HS-27A (cell line): ENCODE data around the gene CDH8.

Experiments used
- DNase-seq: peaks from one replicate; pipeline ENCODE4 v3.0.0-alpha.2; 2012; ENCODE audit warnings: low read depth, missing footprints

The CDH8 gene

GRCh38 chr16:62033065-62033464 is 3.2 kb downstream of the CDH8 start:
- no peak for DNase-seq

- no peak for DNase-seq
These were observed 6.3 kb downstream of the CDH8 start for GRCh38 chr16:62029947-62030346.

- DNase-seq = no peak
These were observed 13.6 kb downstream of the CDH8 start for GRCh38 chr16:62022688-62023087.

DNA sequence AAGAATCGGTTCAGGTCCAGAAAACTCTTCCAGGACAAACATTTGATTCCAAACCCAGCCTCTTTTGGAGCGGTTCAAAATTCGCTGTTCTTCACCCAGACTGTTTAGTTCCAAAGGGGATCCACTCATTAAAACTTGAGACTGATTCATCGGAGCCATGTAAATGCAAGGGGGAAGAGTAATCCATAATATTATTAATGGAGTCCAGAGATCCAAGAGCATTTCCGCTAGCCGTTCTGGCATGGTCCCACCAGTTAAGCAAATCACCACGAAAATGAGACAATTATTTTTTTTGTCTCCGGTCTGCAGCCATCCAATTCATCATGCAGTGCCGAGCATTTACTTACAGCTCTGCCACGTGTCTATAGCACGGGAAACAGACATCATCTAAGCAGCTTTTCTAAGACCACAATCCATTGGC is 15.1 kb downstream of the CDH8 start:
- no peak for DNase-seq

- no peak for DNase-seq
These were observed 15.6 kb downstream of the CDH8 start for GRCh38 chr16:62020681-62021080.

GRCh38 chr16:62019851-62020250 is 16.4 kb downstream of the CDH8 start:
- no peak for DNase-seq

- no peak for DNase-seq
These were observed 17.8 kb downstream of the CDH8 start for GRCh38 chr16:62018301-62019060.

- no peak for DNase-seq
These were observed 21.8 kb downstream of the CDH8 start for GRCh38 chr16:62014319-62014923.

- DNase-seq = no peak
These were observed 26.1 kb downstream of the CDH8 start for GRCh38 chr16:62010186-62010585.

- DNase-seq = no peak
These were observed 37.8 kb downstream of the CDH8 start for GRCh38 chr16:61998460-61998859.

DNA sequence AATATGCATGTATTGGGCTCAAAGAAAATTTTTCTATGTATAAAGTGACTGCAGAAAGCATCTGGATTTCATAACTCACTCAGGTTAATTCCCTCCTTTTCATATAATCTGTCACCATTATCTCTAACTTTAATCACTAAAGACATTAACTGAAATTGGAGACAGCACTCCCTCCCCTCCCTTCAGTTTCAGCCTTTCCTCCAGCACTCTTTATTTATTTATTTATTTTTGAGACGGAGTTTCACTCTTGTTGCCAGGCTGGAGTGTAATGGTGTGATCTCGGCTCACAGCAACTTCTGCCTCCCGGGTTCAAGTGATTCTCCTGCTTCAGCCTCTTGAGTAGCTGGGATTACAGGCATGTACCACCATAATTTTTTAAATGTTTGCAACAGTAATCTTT is 43.1 kb downstream of the CDH8 start:
- no peak for DNase-seq

- DNase-seq = no peak
These were observed 48.7 kb downstream of the CDH8 start for GRCh38 chr16:61987474-61988012.

DNA sequence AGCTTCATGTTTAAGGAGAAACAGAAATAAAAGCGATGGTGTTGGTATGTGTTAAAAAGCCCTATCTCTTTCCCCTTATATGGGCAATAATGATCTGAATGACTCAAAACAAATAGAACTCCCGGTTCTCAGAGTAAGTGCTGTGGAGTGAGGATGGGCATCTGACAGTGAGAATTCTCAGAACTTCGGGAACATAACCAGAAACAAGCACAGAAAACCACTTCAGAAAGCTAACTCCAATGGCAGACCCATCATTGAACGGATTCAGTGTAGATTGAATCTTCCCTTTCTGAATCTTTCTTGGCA is 67.2 kb downstream of the CDH8 start:
- no peak for DNase-seq

GRCh38 chr16:61968242-61969076 is 67.8 kb downstream of the CDH8 start:
- no peak for DNase-seq

GRCh38 chr16:61957075-61957855 is 79.0 kb downstream of the CDH8 start:
- DNase-seq = no peak

DNA sequence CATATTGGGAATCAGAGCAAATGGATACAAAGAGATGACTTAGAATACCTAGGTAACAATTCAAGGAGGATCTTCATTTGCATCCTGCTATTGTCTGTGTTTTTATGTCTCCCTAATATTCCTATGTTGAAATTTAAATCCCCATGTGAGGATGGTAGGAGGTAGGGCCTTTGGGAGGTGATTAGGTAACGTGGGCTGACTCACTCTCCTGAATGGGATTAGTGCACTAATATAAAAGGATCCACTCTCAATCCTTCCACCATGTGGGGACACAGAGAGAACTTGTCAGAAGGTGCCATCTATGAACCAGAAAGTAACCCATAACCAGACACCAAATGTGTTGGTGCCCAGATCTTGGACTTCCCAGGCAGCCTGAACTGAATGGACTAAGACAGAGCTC is 83.4 kb downstream of the CDH8 start:
- DNase-seq = no peak

GRCh38 chr16:61948414-61948813 is 87.8 kb downstream of the CDH8 start:
- DNase-seq = no peak

- no peak for DNase-seq
These were observed 90.2 kb downstream of the CDH8 start for GRCh38 chr16:61946019-61946418.

DNA sequence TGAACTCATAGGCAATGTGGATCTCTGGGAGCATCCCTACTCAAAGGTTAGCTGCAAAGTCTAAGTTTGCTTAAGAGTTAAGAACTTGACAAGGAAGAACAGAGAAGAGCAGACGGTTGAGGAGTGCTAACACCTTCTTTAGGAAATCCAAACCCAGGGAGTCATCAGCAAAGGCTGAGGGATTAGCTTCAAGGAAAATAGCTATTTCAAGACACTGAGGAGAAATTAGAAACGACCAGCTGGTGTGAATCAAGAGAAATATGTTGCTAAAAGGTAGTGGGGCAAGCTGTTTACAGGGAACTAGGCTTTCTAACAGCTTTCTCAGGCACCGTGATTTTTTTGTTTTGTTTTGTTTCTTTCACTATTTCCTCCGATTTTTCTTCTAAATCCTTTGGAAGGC is 90.7 kb downstream of the CDH8 start:
- no peak for DNase-seq

DNA sequence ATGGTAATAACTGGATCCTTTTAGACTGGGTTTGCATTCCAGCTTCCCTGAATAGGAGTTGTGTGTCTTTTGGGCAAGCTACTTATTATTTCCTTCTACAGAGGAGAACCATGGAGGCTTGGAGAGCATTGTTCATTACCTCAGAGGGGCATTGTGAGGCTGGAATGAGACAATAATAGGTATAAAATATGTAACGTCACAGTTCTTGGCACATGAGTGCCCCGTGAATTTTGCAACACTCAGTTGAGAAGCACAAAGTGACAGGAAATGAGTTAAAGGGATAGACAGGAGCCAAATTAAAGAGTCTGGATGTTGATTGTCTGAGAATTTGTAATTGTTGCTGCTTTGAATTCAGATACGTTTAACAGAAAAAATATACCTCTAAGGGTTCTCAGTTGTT is 92.2 kb downstream of the CDH8 start:
- no peak for DNase-seq

DNA sequence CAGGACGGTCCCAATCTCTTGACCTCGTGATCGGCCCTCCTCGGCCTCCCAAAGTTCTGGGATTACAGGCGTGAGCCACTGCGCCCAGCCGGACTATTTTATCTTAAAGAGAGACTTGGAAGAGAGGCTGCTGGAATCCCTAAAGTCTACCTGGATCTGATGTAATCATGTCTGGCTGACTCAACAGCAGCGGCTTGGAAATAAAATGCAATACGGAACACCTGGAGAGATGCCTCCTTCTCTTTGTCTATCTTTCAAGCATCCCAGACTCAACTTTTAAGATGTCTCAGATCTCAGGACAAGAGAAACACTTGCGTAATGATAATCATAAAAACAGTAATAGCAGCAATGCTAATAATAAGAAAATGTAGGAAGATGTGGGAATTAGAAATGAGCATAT is 95.6 kb downstream of the CDH8 start:
- no peak for DNase-seq

- no peak for DNase-seq
These were observed 98.6 kb downstream of the CDH8 start for GRCh38 chr16:61937646-61938045.
